GM12865 (cell line): ENCODE data around the gene BRPF1.

Experiments
- DNase-seq: peaks from one replicate; pipeline ENCODE4 v3.0.0; 2010; ENCODE audit warnings: low read depth
- H3K4me3 ChIP-seq: 2 replicates; pipeline ENCODE4 v1.5.1; 2011; ENCODE audit warnings: mild to moderate bottlenecking, low read depth, low read length, control low read depth
- TF ChIP-seq, protein P1 (sequence below): IDR thresholded peaks from 2 replicates; pipeline ENCODE4 v1.5.1; 2011; ENCODE audit warnings: low read length, control low read depth, low read depth, inconsistent platforms; ENCODE audit not compliant: insufficient read depth; ENCODE audit errors: missing control alignments

BRPF1 gene

GRCh38 chr3:9794400-9794799 is 62.9 kb downstream of the BRPF1 start:
- DNase-seq, result no peak
- H3K4me3 ChIP-seq, result peak overlapping the region; percentile 86
- TF ChIP-seq, protein P1, sequence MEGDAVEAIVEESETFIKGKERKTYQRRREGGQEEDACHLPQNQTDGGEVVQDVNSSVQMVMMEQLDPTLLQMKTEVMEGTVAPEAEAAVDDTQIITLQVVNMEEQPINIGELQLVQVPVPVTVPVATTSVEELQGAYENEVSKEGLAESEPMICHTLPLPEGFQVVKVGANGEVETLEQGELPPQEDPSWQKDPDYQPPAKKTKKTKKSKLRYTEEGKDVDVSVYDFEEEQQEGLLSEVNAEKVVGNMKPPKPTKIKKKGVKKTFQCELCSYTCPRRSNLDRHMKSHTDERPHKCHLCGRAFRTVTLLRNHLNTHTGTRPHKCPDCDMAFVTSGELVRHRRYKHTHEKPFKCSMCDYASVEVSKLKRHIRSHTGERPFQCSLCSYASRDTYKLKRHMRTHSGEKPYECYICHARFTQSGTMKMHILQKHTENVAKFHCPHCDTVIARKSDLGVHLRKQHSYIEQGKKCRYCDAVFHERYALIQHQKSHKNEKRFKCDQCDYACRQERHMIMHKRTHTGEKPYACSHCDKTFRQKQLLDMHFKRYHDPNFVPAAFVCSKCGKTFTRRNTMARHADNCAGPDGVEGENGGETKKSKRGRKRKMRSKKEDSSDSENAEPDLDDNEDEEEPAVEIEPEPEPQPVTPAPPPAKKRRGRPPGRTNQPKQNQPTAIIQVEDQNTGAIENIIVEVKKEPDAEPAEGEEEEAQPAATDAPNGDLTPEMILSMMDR, result no peak

- peak; percentile 47 for DNase-seq
- TF ChIP-seq, protein P1, result no peak
- H3K4me3 ChIP-seq, result no peak overlapping the region
Observed at GRCh38 chr3:9795207-9795606, 63.7 kb downstream of the BRPF1 start.

DNA sequence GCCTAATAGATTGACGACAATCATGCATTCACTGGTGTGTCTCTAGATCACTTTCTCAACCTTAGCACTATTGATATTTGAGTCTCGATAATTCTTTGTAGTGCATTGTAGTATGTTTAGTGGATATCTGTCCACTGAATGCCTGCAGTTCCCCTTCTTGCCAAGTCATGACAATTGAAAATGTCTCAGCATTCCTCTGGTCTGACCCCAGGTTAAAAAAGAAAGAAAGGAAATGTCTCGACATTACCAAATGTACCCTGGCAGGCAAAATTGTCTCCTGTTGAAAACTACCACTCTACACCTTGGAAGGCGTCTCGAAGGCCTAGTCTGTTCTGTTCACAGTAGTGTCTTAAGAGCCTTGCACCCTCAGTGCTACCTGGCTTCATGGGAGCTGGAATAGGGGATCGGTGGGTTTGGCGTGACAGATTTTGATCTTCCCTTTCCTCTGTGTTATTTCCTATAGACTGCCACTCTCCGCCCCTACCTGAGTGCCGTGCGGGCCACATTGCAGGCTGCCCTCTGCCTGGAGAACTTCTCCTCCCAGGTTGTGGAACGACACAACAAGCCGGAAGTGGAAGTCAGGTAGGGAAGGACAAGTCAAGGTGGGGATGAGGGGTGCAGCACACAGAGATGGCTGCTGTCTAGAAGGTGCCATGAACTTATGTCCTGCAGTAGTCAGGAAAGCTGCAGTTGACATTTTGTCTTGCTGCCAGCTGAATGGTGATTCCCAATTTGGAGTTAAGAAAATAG is 65.8 kb downstream of the BRPF1 start:
- H3K4me3 ChIP-seq, result no peak overlapping the region
- TF ChIP-seq, protein P1, result no peak
- DNase-seq, result no peak
